Measurements from ENCODE around the gene MEST. TPM values are rescaled to one million over a fixed set of nuclear protein-coding genes. Genes with fewer than 3 reads are reported as not detected.

MEST gene
- total RNA-seq, 2 donors from 2014 or later = 24.1 to 68.9 TPM

GRCh38 chr7:130473876-130474275, 18.0 kb upstream of the MEST start:
- intact Hi-C loops (cut with DNase I) = no loop called here
- no peaks in the 10 kb centered on the region for H3K27me3 ChIP-seq
- H3K4me3 ChIP-seq = no peak overlapping the region
- no peak for DNase-seq
- WGBS, 2 donors = 77 to 91% methylated on average over 4 of the region's 4 CpGs
- H3K36me3 ChIP-seq (replicated peaks in 1 of 2; ENCODE audit: insufficient read depth in 1 of 2, low read depth in 2 of 2) = no peaks in the 10 kb centered on the region
- ATAC-seq = no peak
- H3K27ac ChIP-seq = no peak overlapping the region
- H3K4me1 ChIP-seq = no peaks in the 10 kb centered on the region
- no peak for TF ChIP-seq CTCF (IDR thresholded peaks at IDR 0.05)
- no peak for TF ChIP-seq POLR2A (IDR thresholded peaks at IDR 0.05)
- H3K9me3 ChIP-seq = no peaks in the 10 kb centered on the region

GRCh38 chr7:130475776-130476175, 16.1 kb upstream of the MEST start:
- WGBS, 2 donors = 68 to 78% methylated on average over 7 of the region's 7 CpGs
- H3K27me3 ChIP-seq = no peaks in the 10 kb centered on the region
- H3K36me3 ChIP-seq (replicated peaks in 1 of 2; ENCODE audit: insufficient read depth in 1 of 2, low read depth in 2 of 2) = no peaks in the 10 kb centered on the region
- DNase-seq (no peak), ATAC-seq (no peak)
- H3K4me1 ChIP-seq = no peaks in the 10 kb centered on the region
- intact Hi-C loops (cut with DNase I) = no loop called here
- H3K9me3 ChIP-seq = no peaks in the 10 kb centered on the region
- no peak for TF ChIP-seq POLR2A (IDR thresholded peaks at IDR 0.05)
- no peak for TF ChIP-seq CTCF (IDR thresholded peaks at IDR 0.05)
- H3K27ac ChIP-seq = no peak overlapping the region
- H3K4me3 ChIP-seq = no peak overlapping the region

- H3K4me3 ChIP-seq = no peak overlapping the region
- H3K27ac ChIP-seq = no peak overlapping the region
- no peak for ATAC-seq
- no peak for DNase-seq
- intact Hi-C loops (cut with DNase I) = no loop called here
- no peaks in the 10 kb centered on the region for H3K9me3 ChIP-seq
- no peaks in the 10 kb centered on the region for H3K4me1 ChIP-seq
- TF ChIP-seq CTCF (IDR thresholded peaks at IDR 0.05) (no peak), POLR2A (IDR thresholded peaks at IDR 0.05) (no peak)
- H3K27me3 ChIP-seq = no peaks in the 10 kb centered on the region
- WGBS, 2 donors = 78 to 81% methylated on average over 9 of the region's 9 CpGs
- no peaks in the 10 kb centered on the region for H3K36me3 ChIP-seq (replicated peaks in 1 of 2; ENCODE audit: insufficient read depth in 1 of 2, low read depth in 2 of 2)
Observed at GRCh38 chr7:130476297-130477150, 15.4 kb upstream of the MEST start.

- intact Hi-C loops (cut with DNase I) = no loop called here
- WGBS, 2 donors = 77 to 83% methylated on average over 3 of the region's 3 CpGs
Observed at GRCh38 chr7:130478991-130479390, 12.9 kb upstream of the MEST start.

More at GRCh38 chr7:130478991-130479390, 12.9 kb upstream of the MEST start:
- Histone ChIP-seq H3K4me1 (peaks cover 7% of the 10 kb centered on the region), H3K4me3 (no peak overlapping the region), H3K27me3 (no peaks in the 10 kb centered on the region), H3K27ac (no peak overlapping the region), H3K36me3 (replicated peaks in 1 of 2; ENCODE audit: insufficient read depth in 1 of 2, low read depth in 2 of 2) (no peaks in the 10 kb centered on the region), H3K9me3 (no peaks in the 10 kb centered on the region)
- TF ChIP-seq POLR2A (IDR thresholded peaks at IDR 0.05) (no peak), CTCF (IDR thresholded peaks at IDR 0.05) (no peak)
- DNase-seq (no peak), ATAC-seq (no peak)

Measured in body of pancreas (tissue), 4 donors.